GM12875 (cell line): ENCODE results near the gene FBP1.
"Not testable (repeated sequence)": the region's sequence is repeated elsewhere in the genome, so short reads cannot be mapped to it uniquely, and the experiment has no call there.

Experiments
- H3K4me3 ChIP-seq: one replicate; pipeline ENCODE4 v1.5.1; 2011; ENCODE audit warnings: low read depth, low read length, control low read depth
- TF ChIP-seq, protein P1 (sequence below): IDR thresholded peaks from 2 replicates; pipeline ENCODE4 v1.5.1; 2011; ENCODE audit warnings: low read depth, mild to moderate bottlenecking, control low read depth, inconsistent platforms, low read length, moderate library complexity, borderline replicate concordance; ENCODE audit not compliant: insufficient read depth

FBP1 gene

DNA sequence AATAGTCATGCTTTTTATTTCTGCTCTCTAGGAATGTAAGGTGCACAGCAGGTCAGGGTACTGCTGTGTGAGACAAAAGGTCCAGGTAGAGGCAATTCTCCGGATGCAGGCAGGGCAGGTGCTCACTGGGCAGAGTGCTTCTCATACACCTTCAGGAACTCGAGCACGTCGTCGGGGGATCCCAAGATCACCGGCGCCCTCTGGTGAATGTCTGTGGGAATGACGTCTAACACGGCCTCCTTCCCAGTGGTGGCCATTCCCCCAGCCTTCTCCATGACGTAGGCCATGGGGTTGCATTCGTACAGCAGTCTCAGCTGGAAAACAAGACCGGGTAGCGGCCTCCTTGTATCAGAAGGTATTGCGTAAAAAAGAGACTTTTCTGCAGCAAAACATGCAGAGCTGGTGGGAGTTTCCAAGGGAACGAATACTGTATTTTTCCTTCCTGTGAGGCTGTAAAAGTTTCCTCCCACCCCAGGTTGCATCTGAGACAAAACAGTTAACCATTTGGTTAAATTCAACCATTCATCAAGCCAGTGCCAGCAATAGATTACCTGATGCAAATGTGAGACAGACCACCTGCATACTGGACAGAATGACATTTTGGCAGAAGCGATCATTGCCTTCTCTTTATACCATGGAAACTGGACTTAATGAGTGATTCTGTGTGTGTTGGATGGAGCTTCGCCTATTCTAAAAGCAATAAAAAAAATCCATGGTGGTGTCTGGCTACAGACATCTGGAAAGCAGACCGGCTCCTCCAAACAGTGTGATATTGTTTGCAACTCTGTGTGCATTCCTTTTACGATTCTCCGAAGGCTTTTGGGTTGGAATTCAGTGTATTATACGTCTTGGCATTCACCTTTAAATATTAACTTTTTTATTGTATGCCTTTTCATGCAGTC lies 35.8 kb downstream of the FBP1 start:
- no peak overlapping the region for H3K4me3 ChIP-seq

DNA sequence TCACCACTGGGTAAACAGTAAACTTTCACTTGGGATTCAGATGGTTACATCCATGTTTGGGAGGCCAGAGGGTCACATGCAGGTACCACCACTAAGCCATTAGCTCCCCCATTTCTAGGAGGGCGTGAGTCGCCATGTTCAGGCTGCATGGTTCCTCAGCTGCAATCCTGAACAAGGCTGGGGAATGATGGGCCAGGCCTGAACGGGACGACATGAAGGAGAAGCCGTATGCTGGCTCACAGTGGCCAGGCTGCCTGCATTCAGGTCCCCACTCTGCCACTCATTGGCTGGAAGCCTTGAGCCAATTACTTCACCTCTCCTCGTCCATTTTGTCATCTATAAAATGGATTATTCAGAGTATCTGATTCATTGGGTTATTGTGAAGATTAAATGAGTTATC lies 36.7 kb downstream of the FBP1 start:
- TF ChIP-seq, protein P1, sequence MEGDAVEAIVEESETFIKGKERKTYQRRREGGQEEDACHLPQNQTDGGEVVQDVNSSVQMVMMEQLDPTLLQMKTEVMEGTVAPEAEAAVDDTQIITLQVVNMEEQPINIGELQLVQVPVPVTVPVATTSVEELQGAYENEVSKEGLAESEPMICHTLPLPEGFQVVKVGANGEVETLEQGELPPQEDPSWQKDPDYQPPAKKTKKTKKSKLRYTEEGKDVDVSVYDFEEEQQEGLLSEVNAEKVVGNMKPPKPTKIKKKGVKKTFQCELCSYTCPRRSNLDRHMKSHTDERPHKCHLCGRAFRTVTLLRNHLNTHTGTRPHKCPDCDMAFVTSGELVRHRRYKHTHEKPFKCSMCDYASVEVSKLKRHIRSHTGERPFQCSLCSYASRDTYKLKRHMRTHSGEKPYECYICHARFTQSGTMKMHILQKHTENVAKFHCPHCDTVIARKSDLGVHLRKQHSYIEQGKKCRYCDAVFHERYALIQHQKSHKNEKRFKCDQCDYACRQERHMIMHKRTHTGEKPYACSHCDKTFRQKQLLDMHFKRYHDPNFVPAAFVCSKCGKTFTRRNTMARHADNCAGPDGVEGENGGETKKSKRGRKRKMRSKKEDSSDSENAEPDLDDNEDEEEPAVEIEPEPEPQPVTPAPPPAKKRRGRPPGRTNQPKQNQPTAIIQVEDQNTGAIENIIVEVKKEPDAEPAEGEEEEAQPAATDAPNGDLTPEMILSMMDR: no peak
- H3K4me3 ChIP-seq: no peak overlapping the region

More for the DNA sequence above, 35.8 kb downstream of the FBP1 start:
- TF ChIP-seq, protein P1: peak; percentile 86

DNA sequence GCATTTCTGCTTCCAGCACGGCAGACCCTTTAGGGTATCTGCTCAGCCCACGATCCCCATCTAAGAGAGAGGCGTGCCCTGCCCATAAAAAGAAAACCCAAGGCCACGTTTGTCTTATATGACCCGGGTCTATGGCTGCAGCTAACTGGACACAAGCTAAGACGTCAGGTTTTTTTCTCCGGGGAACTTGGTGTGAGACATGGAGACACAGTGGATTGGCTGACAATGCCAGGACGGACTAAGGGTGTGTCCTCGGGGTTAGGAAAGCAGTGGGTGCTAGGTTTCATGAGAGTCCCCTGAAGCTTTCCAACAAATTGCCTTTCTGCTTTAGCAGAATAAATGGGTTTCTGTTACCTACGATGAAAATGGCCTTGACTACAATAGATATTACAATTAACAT lies 38.6 kb downstream of the FBP1 start:
- TF ChIP-seq, protein P1: no peak
- H3K4me3 ChIP-seq: no peak overlapping the region

DNA sequence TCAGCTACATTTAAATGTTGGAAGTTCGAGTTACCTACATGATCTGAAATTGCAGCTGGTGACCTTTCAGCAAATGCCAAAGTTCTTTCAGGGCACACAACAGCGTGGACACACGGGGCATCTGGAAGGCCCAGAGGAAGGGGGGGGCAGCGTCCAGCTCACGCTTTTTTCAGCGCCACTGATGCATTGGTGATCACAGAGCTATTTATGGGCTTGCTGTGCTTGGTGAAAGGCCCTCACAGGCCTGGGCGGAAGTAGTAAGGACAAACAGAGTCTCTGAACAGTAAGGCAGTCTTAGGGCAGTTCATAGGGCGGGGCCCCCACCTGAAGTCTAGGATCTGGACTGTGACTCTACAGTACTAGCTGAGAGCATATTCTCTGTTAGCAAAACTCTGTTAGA lies 39.1 kb downstream of the FBP1 start:
- TF ChIP-seq, protein P1: no peak
- no peak overlapping the region for H3K4me3 ChIP-seq

DNA sequence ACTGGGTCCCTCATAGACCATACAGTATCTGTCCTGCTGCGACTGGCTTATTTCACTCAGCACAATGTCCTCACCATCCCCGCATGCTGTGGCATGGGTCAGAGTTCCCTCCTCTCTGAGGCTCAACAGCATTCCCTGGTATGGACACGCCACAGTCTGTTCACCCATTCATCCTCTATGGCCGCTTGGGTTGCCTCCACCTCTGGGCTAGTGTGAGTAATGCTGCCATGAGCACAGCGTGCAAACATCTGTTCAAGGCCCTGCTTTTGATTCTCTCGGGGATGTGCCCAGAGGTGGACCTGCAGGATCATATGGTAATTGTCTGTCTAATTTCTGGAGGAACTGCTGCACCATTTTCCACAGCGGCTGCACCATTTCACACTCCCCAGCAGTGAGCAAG lies 40.2 kb downstream of the FBP1 start:
- H3K4me3 ChIP-seq: no peak overlapping the region
- TF ChIP-seq, protein P1: no peak

DNA sequence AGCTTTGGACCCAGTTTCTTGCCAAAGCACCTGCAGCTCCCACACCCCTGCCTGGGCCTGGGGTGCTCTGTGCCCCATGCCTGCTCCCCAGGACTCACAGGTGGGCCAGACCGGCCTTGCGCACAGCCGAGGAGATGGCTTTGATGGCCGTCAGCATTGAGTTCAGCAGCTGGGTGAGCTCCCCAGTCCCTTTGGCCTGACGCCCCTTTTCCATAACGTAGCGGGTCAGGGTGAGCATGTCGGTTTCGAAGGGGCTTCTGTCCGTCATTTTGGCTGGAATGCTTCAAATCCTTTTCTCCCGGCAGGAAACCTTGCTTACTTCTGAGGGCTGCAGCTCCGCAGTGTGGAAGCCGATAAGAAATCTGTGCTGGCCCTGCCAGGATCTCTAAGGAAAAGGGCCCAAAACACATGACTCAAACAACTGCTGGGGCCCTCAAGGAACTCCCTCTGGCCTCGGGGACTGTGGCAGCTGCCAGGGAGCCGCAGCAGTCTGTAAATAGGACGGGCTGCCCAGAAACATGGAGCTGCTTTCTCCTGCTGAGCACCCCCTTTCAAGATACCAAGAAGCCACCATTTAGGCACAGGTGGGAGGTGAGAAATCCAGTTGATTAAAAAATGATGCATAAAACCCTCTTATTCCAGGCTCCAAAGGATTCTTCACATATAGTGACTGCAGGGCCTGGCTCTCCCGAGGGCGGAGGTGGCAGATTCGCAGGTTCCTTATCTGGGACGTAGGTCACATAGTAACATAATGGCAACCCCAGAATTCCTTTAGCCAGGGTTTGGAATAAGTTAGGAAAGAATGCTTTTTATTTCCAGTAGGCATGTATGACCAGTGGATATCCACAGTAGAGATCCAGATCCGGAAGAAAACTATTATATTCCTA lies 45.6 kb downstream of the FBP1 start, which contains the start of gene FBP2:
Gene FBP2 (minus strand): TSS at position 366 of the 887 bp plus-strand sequence. CDS start 98 bp downstream, at position 268.
- no peak within 1 kb of the TSS for H3K4me3 ChIP-seq
- TF ChIP-seq, protein P1: no peak

DNA sequence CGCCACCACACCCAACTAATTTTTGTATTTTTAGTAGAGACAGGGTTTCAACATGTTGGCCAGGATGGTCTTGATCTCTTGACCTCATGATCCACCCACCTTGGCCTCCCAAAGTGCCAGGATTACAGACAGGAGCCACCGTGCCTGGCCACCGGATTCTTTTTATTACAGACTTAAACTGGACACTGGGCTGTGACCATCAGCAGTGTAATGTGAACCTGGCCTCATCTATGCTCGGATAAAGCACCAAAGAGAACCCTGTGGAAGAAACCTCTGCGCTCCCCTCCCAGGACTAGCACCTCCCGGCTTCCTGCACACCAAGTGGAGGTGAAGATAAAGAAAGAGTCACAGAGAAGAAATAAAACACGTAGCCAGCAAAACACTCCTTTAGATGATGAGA lies 46.6 kb downstream of the FBP1 start:
- H3K4me3 ChIP-seq: not testable (repeated sequence)
